ENCODE data around the gene SPEN.
"Not testable (repeated sequence)": the region's sequence is repeated elsewhere in the genome, so short reads cannot be mapped to it uniquely, and the experiment has no call there.

SPEN gene

GRCh38 chr1:15833842-15834405 is 13.6 kb upstream of the SPEN start:
- DNase-seq, result no peak

GRCh38 chr1:15834406-15835204 is 12.9 kb upstream of the SPEN start:
- DNase-seq, result peak; percentile 86

- DNase-seq, result no peak
These were observed 12.2 kb upstream of the SPEN start for GRCh38 chr1:15835205-15835740.

GRCh38 chr1:15835741-15836510 is 11.6 kb upstream of the SPEN start:
- DNase-seq, result peak; percentile 99

GRCh38 chr1:15836511-15836771 is 11.1 kb upstream of the SPEN start:
- DNase-seq, result not testable (repeated sequence)

- peak; percentile 48 for DNase-seq
These were observed 10.5 kb upstream of the SPEN start for GRCh38 chr1:15836772-15837669.

- no peak for DNase-seq
These were observed 9.6 kb upstream of the SPEN start for GRCh38 chr1:15837931-15838330.

GRCh38 chr1:15838721-15839120 is 8.8 kb upstream of the SPEN start:
- DNase-seq, result no peak

GRCh38 chr1:15843826-15844572 is 3.5 kb upstream of the SPEN start:
- DNase-seq, result no peak

- DNase-seq, result not testable (repeated sequence)
These were observed 1.5 kb upstream of the SPEN start for GRCh38 chr1:15846056-15846455.

GRCh38 chr1:15847893-15848142 is 311 bp downstream of the SPEN start:
- DNase-seq, result no peak

GRCh38 chr1:15848143-15848928 is 829 bp downstream of the SPEN start:
- DNase-seq, result peak; percentile 56

- DNase-seq, result peak; percentile 64
These were observed 1.6 kb downstream of the SPEN start for GRCh38 chr1:15848929-15849774.

GRCh38 chr1:15849775-15850324 is 2.3 kb downstream of the SPEN start:
- peak; percentile 23 for DNase-seq

- DNase-seq, result no peak
These were observed 3.0 kb downstream of the SPEN start for GRCh38 chr1:15850471-15851001.

- no peak for DNase-seq
These were observed 3.9 kb downstream of the SPEN start for GRCh38 chr1:15851210-15852035.

GRCh38 chr1:15852036-15852827 is 4.7 kb downstream of the SPEN start:
- no peak for DNase-seq

GRCh38 chr1:15852828-15853302 is 5.4 kb downstream of the SPEN start:
- DNase-seq, result no peak
